ENCODE data around the gene CD38. TPM values are rescaled to one million over a fixed set of nuclear protein-coding genes. Genes with fewer than 3 reads are reported as not detected.

Gene CD38
- total and polyA plus RNA-seq, 4 donors, result 0.20 to 9.3 (median 4.3) TPM

- Histone ChIP-seq H3K4me3 (ENCODE audit: low read length in 2 of 2) (no peak overlapping the region), H3K27me3 (ENCODE audit: control insufficient read depth in 1 of 2, insufficient read depth in 2 of 2, low read length in 1 of 2) (peaks cover 0 to 1% of the 10 kb centered on the region in 2 donors), H3K36me3 (ENCODE audit: control insufficient read depth in 1 of 2, insufficient read depth in 2 of 2, low read length in 1 of 2) (no peaks in the 10 kb centered on the region), H3K4me1 (ENCODE audit: control insufficient read depth in 1 of 2, insufficient read depth in 2 of 2, low read length in 2 of 2) (no peaks in the 10 kb centered on the region), H3K27ac (ENCODE audit: low read depth in 1 of 2, low read length in 2 of 2) (no peak overlapping the region), H3K9me3 (ENCODE audit: control insufficient read depth, low read length) (no peaks in the 10 kb centered on the region)
- ATAC-seq (ENCODE audit: low FRiP score) (no peak), DNase-seq (no peak)
- WGBS, 2 donors, result 75 to 83% methylated on average over 5 of the region's 5 CpGs
- intact Hi-C loops (cut with DNase I), result no loop called here
Measured at GRCh38 chr4:15784959-15785634, 7.0 kb downstream of the CD38 start.

GRCh38 chr4:15786743-15787142 lies 8.6 kb downstream of the CD38 start:
- intact Hi-C loops (cut with DNase I), result no loop called here
- H3K36me3 ChIP-seq (ENCODE audit: control insufficient read depth in 1 of 2, insufficient read depth in 2 of 2, low read length in 1 of 2), result no peaks in the 10 kb centered on the region
- DNase-seq, result no peak
- no peaks in the 10 kb centered on the region for H3K9me3 ChIP-seq (ENCODE audit: control insufficient read depth, low read length)
- H3K4me1 ChIP-seq (ENCODE audit: control insufficient read depth in 1 of 2, insufficient read depth in 2 of 2, low read length in 2 of 2), result no peaks in the 10 kb centered on the region
- H3K27me3 ChIP-seq (ENCODE audit: control insufficient read depth in 1 of 2, insufficient read depth in 2 of 2, low read length in 1 of 2), result peaks cover 0 to 1% of the 10 kb centered on the region in 2 donors
- no peak for ATAC-seq (ENCODE audit: low FRiP score)
- no peak overlapping the region for H3K27ac ChIP-seq (ENCODE audit: low read depth in 1 of 2, low read length in 2 of 2)
- WGBS, 2 donors, result 95 to 97% methylated on average over 24 to 26 of the region's 26 CpGs
- H3K4me3 ChIP-seq (ENCODE audit: low read length in 2 of 2), result no peak overlapping the region

- Histone ChIP-seq H3K27me3 (ENCODE audit: control insufficient read depth in 1 of 2, insufficient read depth in 2 of 2, low read length in 1 of 2) (peaks cover 0 to 1% of the 10 kb centered on the region in 2 donors), H3K9me3 (ENCODE audit: control insufficient read depth, low read length) (no peaks in the 10 kb centered on the region), H3K36me3 (ENCODE audit: control insufficient read depth in 1 of 2, insufficient read depth in 2 of 2, low read length in 1 of 2) (no peaks in the 10 kb centered on the region), H3K4me3 (ENCODE audit: low read length in 2 of 2) (no peak overlapping the region), H3K27ac (ENCODE audit: low read depth in 1 of 2, low read length in 2 of 2) (no peak overlapping the region), H3K4me1 (ENCODE audit: control insufficient read depth in 1 of 2, insufficient read depth in 2 of 2, low read length in 2 of 2) (no peaks in the 10 kb centered on the region)
- WGBS, 2 donors, result 29 to 36% methylated on average over 2 of the region's 2 CpGs
- ATAC-seq (ENCODE audit: low FRiP score) (no peak), DNase-seq (no peak)
- intact Hi-C loops (cut with DNase I), result no loop called here
Measured at GRCh38 chr4:15792974-15793373, 14.8 kb downstream of the CD38 start.

- Histone ChIP-seq H3K27ac (ENCODE audit: low read depth in 1 of 2, low read length in 2 of 2) (no peak overlapping the region), H3K27me3 (ENCODE audit: control insufficient read depth in 1 of 2, insufficient read depth in 2 of 2, low read length in 1 of 2) (no peaks in the 10 kb centered on the region), H3K36me3 (ENCODE audit: control insufficient read depth in 1 of 2, insufficient read depth in 2 of 2, low read length in 1 of 2) (no peaks in the 10 kb centered on the region), H3K9me3 (ENCODE audit: control insufficient read depth, low read length) (no peaks in the 10 kb centered on the region), H3K4me1 (ENCODE audit: control insufficient read depth in 1 of 2, insufficient read depth in 2 of 2, low read length in 2 of 2) (no peaks in the 10 kb centered on the region), H3K4me3 (ENCODE audit: low read length in 2 of 2) (no peak overlapping the region)
- DNase-seq (no peak), ATAC-seq (ENCODE audit: low FRiP score) (no peak)
- 64 to 70% methylated on average over 3 of the region's 3 CpGs for WGBS, 2 donors
- intact Hi-C loops (cut with DNase I), result no loop called here
Measured at GRCh38 chr4:15793506-15794363, 15.6 kb downstream of the CD38 start.

- no peak overlapping the region for H3K27ac ChIP-seq (ENCODE audit: low read depth in 1 of 2, low read length in 2 of 2)
- DNase-seq, result no peak
- H3K4me1 ChIP-seq (ENCODE audit: control insufficient read depth in 1 of 2, insufficient read depth in 2 of 2, low read length in 2 of 2), result no peaks in the 10 kb centered on the region
- no peaks in the 10 kb centered on the region for H3K27me3 ChIP-seq (ENCODE audit: control insufficient read depth in 1 of 2, insufficient read depth in 2 of 2, low read length in 1 of 2)
- intact Hi-C loops (cut with DNase I), result no loop called here
- no peak overlapping the region for H3K4me3 ChIP-seq (ENCODE audit: low read length in 2 of 2)
- 79 to 83% methylated on average over 2 of the region's 2 CpGs for WGBS, 2 donors
- no peak for ATAC-seq (ENCODE audit: low FRiP score)
- H3K9me3 ChIP-seq (ENCODE audit: control insufficient read depth, low read length), result no peaks in the 10 kb centered on the region
- H3K36me3 ChIP-seq (ENCODE audit: control insufficient read depth in 1 of 2, insufficient read depth in 2 of 2, low read length in 1 of 2), result no peaks in the 10 kb centered on the region
Measured at GRCh38 chr4:15794426-15794825, 16.3 kb downstream of the CD38 start.

GRCh38 chr4:15794905-15795304 lies 16.8 kb downstream of the CD38 start:
- H3K4me3 ChIP-seq (ENCODE audit: low read length in 2 of 2), result no peak overlapping the region
- no peak for ATAC-seq (ENCODE audit: low FRiP score)
- H3K36me3 ChIP-seq (ENCODE audit: control insufficient read depth in 1 of 2, insufficient read depth in 2 of 2, low read length in 1 of 2), result no peaks in the 10 kb centered on the region
- no peaks in the 10 kb centered on the region for H3K9me3 ChIP-seq (ENCODE audit: control insufficient read depth, low read length)
- no peak overlapping the region for H3K27ac ChIP-seq (ENCODE audit: low read depth in 1 of 2, low read length in 2 of 2)
- 73 to 75% methylated on average over 1 of the region's 1 CpG for WGBS, 2 donors
- no peak for DNase-seq
- H3K27me3 ChIP-seq (ENCODE audit: control insufficient read depth in 1 of 2, insufficient read depth in 2 of 2, low read length in 1 of 2), result no peaks in the 10 kb centered on the region
- intact Hi-C loops (cut with DNase I), result no loop called here
- no peaks in the 10 kb centered on the region for H3K4me1 ChIP-seq (ENCODE audit: control insufficient read depth in 1 of 2, insufficient read depth in 2 of 2, low read length in 2 of 2)

- intact Hi-C loops (cut with DNase I), result no loop called here
- H3K4me1 ChIP-seq (ENCODE audit: control insufficient read depth in 1 of 2, insufficient read depth in 2 of 2, low read length in 2 of 2), result no peaks in the 10 kb centered on the region
- H3K36me3 ChIP-seq (ENCODE audit: control insufficient read depth in 1 of 2, insufficient read depth in 2 of 2, low read length in 1 of 2), result no peaks in the 10 kb centered on the region
- no peak overlapping the region for H3K4me3 ChIP-seq (ENCODE audit: low read length in 2 of 2)
- no peak overlapping the region for H3K27ac ChIP-seq (ENCODE audit: low read depth in 1 of 2, low read length in 2 of 2)
- DNase-seq, result no peak
- H3K27me3 ChIP-seq (ENCODE audit: control insufficient read depth in 1 of 2, insufficient read depth in 2 of 2, low read length in 1 of 2), result no peaks in the 10 kb centered on the region
- no peak for ATAC-seq (ENCODE audit: low FRiP score)
- H3K9me3 ChIP-seq (ENCODE audit: control insufficient read depth, low read length), result no peaks in the 10 kb centered on the region
- 74 to 91% methylated on average over 5 of the region's 5 CpGs for WGBS, 2 donors
Measured at GRCh38 chr4:15797320-15797719, 19.2 kb downstream of the CD38 start.

- H3K27ac ChIP-seq (ENCODE audit: low read depth in 1 of 2, low read length in 2 of 2), result no peak overlapping the region
- no peaks in the 10 kb centered on the region for H3K9me3 ChIP-seq (ENCODE audit: control insufficient read depth, low read length)
- 81 to 84% methylated on average over 4 of the region's 4 CpGs for WGBS, 2 donors
- no peaks in the 10 kb centered on the region for H3K4me1 ChIP-seq (ENCODE audit: control insufficient read depth in 1 of 2, insufficient read depth in 2 of 2, low read length in 2 of 2)
- no peaks in the 10 kb centered on the region for H3K36me3 ChIP-seq (ENCODE audit: control insufficient read depth in 1 of 2, insufficient read depth in 2 of 2, low read length in 1 of 2)
- no peak for DNase-seq
- intact Hi-C loops (cut with DNase I), result no loop called here
- no peak for ATAC-seq (ENCODE audit: low FRiP score)
- H3K4me3 ChIP-seq (ENCODE audit: low read length in 2 of 2), result no peak overlapping the region
- no peaks in the 10 kb centered on the region for H3K27me3 ChIP-seq (ENCODE audit: control insufficient read depth in 1 of 2, insufficient read depth in 2 of 2, low read length in 1 of 2)
Measured at GRCh38 chr4:15799141-15799540, 21.0 kb downstream of the CD38 start.

- Histone ChIP-seq H3K4me3 (ENCODE audit: low read length in 2 of 2) (no peak overlapping the region), H3K27ac (ENCODE audit: low read depth in 1 of 2, low read length in 2 of 2) (no peak overlapping the region), H3K27me3 (ENCODE audit: control insufficient read depth in 1 of 2, insufficient read depth in 2 of 2, low read length in 1 of 2) (no peaks in the 10 kb centered on the region), H3K4me1 (ENCODE audit: control insufficient read depth in 1 of 2, insufficient read depth in 2 of 2, low read length in 2 of 2) (no peaks in the 10 kb centered on the region), H3K36me3 (ENCODE audit: control insufficient read depth in 1 of 2, insufficient read depth in 2 of 2, low read length in 1 of 2) (no peaks in the 10 kb centered on the region), H3K9me3 (ENCODE audit: control insufficient read depth, low read length) (no peaks in the 10 kb centered on the region)
- whole genome bisulfite sequencing, 2 donors, result 65 to 69% methylated on average over 2 of the region's 2 CpGs
- ATAC-seq (ENCODE audit: low FRiP score) (no peak), DNase-seq (no peak)
- intact Hi-C loops (cut with DNase I), result loop anchor here in 1 of 2 donors (10.0 kb wide), 1 partner anchor 465 kb away; no protein-coding TSS in a partner anchor
Measured at GRCh38 chr4:15799701-15800100, 21.6 kb downstream of the CD38 start.
